GM12874 (cell line): ENCODE data around the gene MAST1.

Experiments
- CTCF ChIP-seq: IDR thresholded peaks from 2 replicates; pipeline ENCODE4 v1.5.1; 2011; ENCODE audit warnings: low read depth, mild to moderate bottlenecking, control low read depth, low read length, moderate library complexity; ENCODE audit not compliant: insufficient read depth

The MAST1 gene

GRCh38 chr19:12891553-12892021 lies 53.3 kb downstream of the MAST1 start:
- no peak for TF ChIP-seq CTCF

GRCh38 chr19:12893582-12893981 lies 55.3 kb downstream of the MAST1 start:
- TF ChIP-seq CTCF = no peak

- TF ChIP-seq CTCF = no peak
Measured at GRCh38 chr19:12896460-12896859, 58.1 kb downstream of the MAST1 start.

- no peak for TF ChIP-seq CTCF
Measured at GRCh38 chr19:12899891-12900518, 61.7 kb downstream of the MAST1 start.

- TF ChIP-seq CTCF = no peak
Measured at GRCh38 chr19:12907166-12907565, 68.9 kb downstream of the MAST1 start.

- TF ChIP-seq CTCF = no peak
Measured at GRCh38 chr19:12912571-12912970, 74.3 kb downstream of the MAST1 start.

GRCh38 chr19:12913011-12913561 lies 74.8 kb downstream of the MAST1 start:
- TF ChIP-seq CTCF = no peak
